Vagina (tissue), 2 donors: Measurements from ENCODE around the gene PXK.

Source experiments
- CTCF ChIP-seq, 3 experiments: fragments of 450-650 bp in 2 of 3; fragments of 200-600 bp in 1 of 3; sonication (generic) in 1 of 3; IDR thresholded peaks; one replicate each; pipeline ENCODE4 v1.5.1; 2017 to 2019; ENCODE audit warnings: antibody characterized with exemption in 3 of 3, mild to moderate bottlenecking in 2 of 3, moderate library complexity in 2 of 3
- POLR2A ChIP-seq, 2 donors: fragments of 450-650 bp; IDR thresholded peaks; one replicate each; pipeline ENCODE4 v1.6.1; 2017; ENCODE audit warnings: antibody characterized with exemption in 2 of 2, mild to moderate bottlenecking in 2 of 2, moderate library complexity in 2 of 2
- POLR2AphosphoS5 ChIP-seq, 2 donors: sonication (generic); formaldehyde crosslinking; IDR thresholded peaks; one replicate each; pipeline ENCODE4 v1.9.0; 2017; ENCODE audit warnings: antibody characterized with exemption in 2 of 2, mild to moderate bottlenecking in 2 of 2, low read depth in 1 of 2; ENCODE audit not compliant: insufficient read depth in 1 of 2

- no peak for TF ChIP-seq POLR2AphosphoS5 (IDR thresholded peaks at IDR 0.05; ENCODE audit: insufficient read depth in 1 of 2, low read depth in 1 of 2)
- no peak for TF ChIP-seq CTCF (IDR thresholded peaks at IDR 0.05)
- TF ChIP-seq POLR2A (IDR thresholded peaks at IDR 0.05): no peak
Measured at GRCh38 chr3:58340594-58341244, 8.0 kb downstream of the PXK start.
